Uterus (tissue), 2 donors: ENCODE measurements around the gene PRRX2.

Experiments used
- POLR2A ChIP-seq, 2 donors: fragments of 450-650 bp; IDR thresholded peaks; one replicate each; pipeline ENCODE4 v1.6.1; 2016; ENCODE audit warnings: antibody characterized with exemption in 2 of 2, mild to moderate bottlenecking in 1 of 2, moderate library complexity in 1 of 2
- TF ChIP-seq, protein P1 (sequence below), 4 experiments: fragments of 200-600 bp in 2 of 4; fragments of 450-650 bp in 2 of 4; sonication (generic) in 2 of 4; IDR thresholded peaks; one replicate each; pipeline ENCODE4 v1.5.1; 2016 to 2019; ENCODE audit warnings: antibody characterized with exemption in 4 of 4, mild to moderate bottlenecking in 2 of 4, moderate library complexity in 1 of 4

DNA sequence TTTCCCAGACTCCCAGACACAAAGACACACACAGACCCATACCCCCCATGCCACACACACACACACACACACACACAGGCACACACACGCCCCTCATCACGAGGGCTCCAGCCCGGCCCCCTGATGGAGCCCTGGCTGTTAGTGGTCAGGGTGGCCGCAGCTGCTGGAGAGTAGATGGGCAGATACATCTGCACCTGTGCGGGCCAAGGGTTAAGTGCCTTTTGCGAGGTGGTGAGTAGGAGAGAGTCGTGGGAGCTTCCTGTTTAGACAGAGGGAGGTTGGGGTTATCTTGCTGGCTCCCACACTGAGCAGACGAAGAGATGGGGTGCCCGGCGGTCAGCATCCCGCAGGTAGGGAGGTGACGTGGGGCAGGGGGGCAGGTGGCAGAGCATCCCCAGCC, 8.2 kb downstream of the PRRX2 start:
- TF ChIP-seq, protein P1, sequence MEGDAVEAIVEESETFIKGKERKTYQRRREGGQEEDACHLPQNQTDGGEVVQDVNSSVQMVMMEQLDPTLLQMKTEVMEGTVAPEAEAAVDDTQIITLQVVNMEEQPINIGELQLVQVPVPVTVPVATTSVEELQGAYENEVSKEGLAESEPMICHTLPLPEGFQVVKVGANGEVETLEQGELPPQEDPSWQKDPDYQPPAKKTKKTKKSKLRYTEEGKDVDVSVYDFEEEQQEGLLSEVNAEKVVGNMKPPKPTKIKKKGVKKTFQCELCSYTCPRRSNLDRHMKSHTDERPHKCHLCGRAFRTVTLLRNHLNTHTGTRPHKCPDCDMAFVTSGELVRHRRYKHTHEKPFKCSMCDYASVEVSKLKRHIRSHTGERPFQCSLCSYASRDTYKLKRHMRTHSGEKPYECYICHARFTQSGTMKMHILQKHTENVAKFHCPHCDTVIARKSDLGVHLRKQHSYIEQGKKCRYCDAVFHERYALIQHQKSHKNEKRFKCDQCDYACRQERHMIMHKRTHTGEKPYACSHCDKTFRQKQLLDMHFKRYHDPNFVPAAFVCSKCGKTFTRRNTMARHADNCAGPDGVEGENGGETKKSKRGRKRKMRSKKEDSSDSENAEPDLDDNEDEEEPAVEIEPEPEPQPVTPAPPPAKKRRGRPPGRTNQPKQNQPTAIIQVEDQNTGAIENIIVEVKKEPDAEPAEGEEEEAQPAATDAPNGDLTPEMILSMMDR (IDR thresholded peaks at IDR 0.05) = no peak
- no peak for TF ChIP-seq POLR2A (IDR thresholded peaks at IDR 0.05)
